Upper lobe of right lung (tissue), 1 donor: ENCODE results near the gene B3GAT1. TPM values are rescaled to one million over a fixed set of nuclear protein-coding genes. Genes with fewer than 3 reads are reported as not detected.
"Not testable (repeated sequence)": the region's sequence is repeated elsewhere in the genome, so short reads cannot be mapped to it uniquely, and the experiment has no call there.

Experiments
- ATAC-seq: fragments of 200-7000 bp; cut with Tn5 transposase; one replicate; pipeline ENCODE4 v1.9.1; 2020; ENCODE audit warnings: mild to moderate bottlenecking, moderate library complexity
- DNase-seq: peaks from one replicate; pipeline ENCODE4 v3.0.0-alpha.2; 2020
- H3K27ac ChIP-seq: fragments of 200-600 bp; one replicate; pipeline ENCODE4 v1.8.0; 2022
- H3K27me3 ChIP-seq: fragments of 200-600 bp; one replicate; pipeline ENCODE4 v1.8.0; 2022; ENCODE audit warnings: mild to moderate bottlenecking
- H3K36me3 ChIP-seq: fragments of 200-600 bp; one replicate; pipeline ENCODE4 v1.8.0; 2022
- H3K4me1 ChIP-seq: fragments of 200-600 bp; one replicate; pipeline ENCODE4 v1.8.0; 2022
- H3K4me3 ChIP-seq: fragments of 200-600 bp; one replicate; pipeline ENCODE4 v1.8.0; 2022; ENCODE audit warnings: mild to moderate bottlenecking
- H3K9me3 ChIP-seq: fragments of 200-600 bp; one replicate; pipeline ENCODE4 v1.8.0; 2022
- CTCF ChIP-seq: fragments of 200-600 bp; IDR thresholded peaks from one replicate; pipeline ENCODE4 v1.8.0; 2022; ENCODE audit warnings: antibody characterized with exemption
- intact Hi-C: fragments of 100-400 bp; cut with DNase I; formaldehyde crosslinking; loops from one replicate; pipeline ENCODE4 v1.11.0; 2022
- total RNA-seq: library from RNA; stranded (reverse); fragmentation: NEBNext Ultra II Directional; extraction: Animal tissue kit (Norgen Biotek cat#: 25700); gene quantifications from one replicate; pipeline ENCODE4 v1.2.1, GENCODE V29; 2021
- donor health status: DM: no; HTN: yes; CAD: no; lungs with severe emphysema.

The B3GAT1 gene
- total RNA-seq, 1 donor from 2014 or later, result 1.2 TPM

GRCh38 chr11:134450186-134450585 is 38.1 kb upstream of the B3GAT1 start:
- intact Hi-C loops, result no loop called here
- TF ChIP-seq CTCF, result no peak
- H3K4me1 ChIP-seq, result no peaks in the 10 kb centered on the region
- no peak overlapping the region for H3K27ac ChIP-seq
- H3K9me3 ChIP-seq, result no peaks in the 10 kb centered on the region
- DNase-seq, result peak; percentile 13
- H3K4me3 ChIP-seq, result no peak overlapping the region
- ATAC-seq, result no peak
- H3K27me3 ChIP-seq, result no peaks in the 10 kb centered on the region
- no peaks in the 10 kb centered on the region for H3K36me3 ChIP-seq

- Histone ChIP-seq H3K9me3 (no peaks in the 10 kb centered on the region), H3K4me3 (no peak overlapping the region), H3K27me3 (no peaks in the 10 kb centered on the region), H3K36me3 (no peaks in the 10 kb centered on the region), H3K4me1 (no peaks in the 10 kb centered on the region), H3K27ac (no peak overlapping the region)
- ATAC-seq (no peak), DNase-seq (peak; percentile 43)
- intact Hi-C loops, result no loop called here
- TF ChIP-seq CTCF, result no peak
Observed at GRCh38 chr11:134449713-134450112, 37.7 kb upstream of the B3GAT1 start.

GRCh38 chr11:134449051-134449450 is 37.0 kb upstream of the B3GAT1 start:
- H3K27me3 ChIP-seq, result no peaks in the 10 kb centered on the region
- no peak for TF ChIP-seq CTCF
- no peaks in the 10 kb centered on the region for H3K36me3 ChIP-seq
- no peaks in the 10 kb centered on the region for H3K9me3 ChIP-seq
- DNase-seq (no peak), ATAC-seq (no peak)
- no peak overlapping the region for H3K4me3 ChIP-seq
- intact Hi-C loops, result no loop called here
- H3K27ac ChIP-seq, result no peak overlapping the region
- no peaks in the 10 kb centered on the region for H3K4me1 ChIP-seq

GRCh38 chr11:134447696-134448095 is 35.7 kb upstream of the B3GAT1 start:
- no peaks in the 10 kb centered on the region for H3K4me1 ChIP-seq
- peak; percentile 61 for DNase-seq
- H3K36me3 ChIP-seq, result no peaks in the 10 kb centered on the region
- ATAC-seq, result no peak
- no peak overlapping the region for H3K4me3 ChIP-seq
- no peak overlapping the region for H3K27ac ChIP-seq
- no peaks in the 10 kb centered on the region for H3K27me3 ChIP-seq
- no peaks in the 10 kb centered on the region for H3K9me3 ChIP-seq
- TF ChIP-seq CTCF, result no peak
- intact Hi-C loops, result no loop called here

- peak; percentile 11 for DNase-seq
Observed at GRCh38 chr11:134445601-134446325, 33.7 kb upstream of the B3GAT1 start.

GRCh38 chr11:134444160-134445108 is 32.4 kb upstream of the B3GAT1 start:
- H3K36me3 ChIP-seq, H3K4me3 ChIP-seq, H3K4me1 ChIP-seq, ATAC-seq, H3K27ac ChIP-seq, H3K9me3 ChIP-seq, intact Hi-C loops, H3K27me3 ChIP-seq: not testable (repeated sequence)
- DNase-seq, result peak; percentile 8

More at GRCh38 chr11:134445601-134446325, 33.7 kb upstream of the B3GAT1 start:
- intact Hi-C loops, result no loop called here
- TF ChIP-seq CTCF, result no peak
- Histone ChIP-seq H3K27me3 (no peaks in the 10 kb centered on the region), H3K9me3 (no peaks in the 10 kb centered on the region), H3K4me3 (no peak overlapping the region), H3K4me1 (no peaks in the 10 kb centered on the region), H3K27ac (no peak overlapping the region), H3K36me3 (no peaks in the 10 kb centered on the region)
- ATAC-seq, result no peak
